Measurements from ENCODE around the gene CROT.

The CROT gene

GRCh38 chr7:87416682-87417587 lies 71.5 kb downstream of the CROT start:
- DNase-seq = peak; percentile 80

GRCh38 chr7:87420173-87420572 lies 74.7 kb downstream of the CROT start:
- no peak for DNase-seq

DNA sequence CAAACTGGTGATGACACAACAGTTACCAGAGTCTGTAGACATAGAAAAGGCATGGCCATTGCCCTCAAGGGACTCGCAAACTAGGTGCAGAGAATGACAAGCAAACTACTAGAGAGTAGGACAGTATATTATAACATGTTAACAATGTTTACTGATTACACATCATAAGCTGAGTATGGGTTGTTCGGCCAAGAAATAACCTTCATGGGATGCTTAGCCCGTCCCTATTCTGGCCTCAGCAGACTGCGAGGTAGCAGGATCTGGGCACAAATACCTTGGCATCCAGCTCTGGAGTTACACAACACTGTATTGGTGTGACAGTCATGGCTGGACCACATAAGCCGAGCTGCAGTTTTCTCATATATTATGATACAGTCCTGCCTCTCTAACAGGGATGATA lies 78.6 kb downstream of the CROT start:
- DNase-seq = no peak

- no peak for DNase-seq
Observed at GRCh38 chr7:87426160-87426559, 80.7 kb downstream of the CROT start.

DNA sequence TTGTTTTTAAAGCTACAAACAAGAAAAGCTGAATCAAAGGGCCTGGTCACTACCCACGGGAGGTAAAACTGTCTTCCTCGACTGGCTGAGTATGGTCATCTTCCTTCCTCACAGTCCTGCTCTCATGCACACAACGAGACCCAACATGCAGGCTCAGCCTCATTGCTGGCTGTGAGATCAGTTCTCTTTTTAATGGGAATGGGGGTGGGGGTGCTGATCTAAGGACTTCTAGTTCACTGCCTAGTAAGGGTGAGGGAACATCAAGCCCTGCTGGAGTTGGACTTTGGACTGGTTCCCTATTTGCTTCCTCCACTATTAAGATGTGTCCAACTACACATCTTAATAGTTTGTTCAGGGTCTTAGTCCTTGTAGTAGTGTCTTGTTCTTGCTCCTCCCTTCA lies 81.8 kb downstream of the CROT start:
- no peak for DNase-seq

- DNase-seq = no peak
Observed at GRCh38 chr7:87432536-87432935, 87.1 kb downstream of the CROT start.

GRCh38 chr7:87435546-87435945 lies 90.1 kb downstream of the CROT start:
- no peak for DNase-seq

DNA sequence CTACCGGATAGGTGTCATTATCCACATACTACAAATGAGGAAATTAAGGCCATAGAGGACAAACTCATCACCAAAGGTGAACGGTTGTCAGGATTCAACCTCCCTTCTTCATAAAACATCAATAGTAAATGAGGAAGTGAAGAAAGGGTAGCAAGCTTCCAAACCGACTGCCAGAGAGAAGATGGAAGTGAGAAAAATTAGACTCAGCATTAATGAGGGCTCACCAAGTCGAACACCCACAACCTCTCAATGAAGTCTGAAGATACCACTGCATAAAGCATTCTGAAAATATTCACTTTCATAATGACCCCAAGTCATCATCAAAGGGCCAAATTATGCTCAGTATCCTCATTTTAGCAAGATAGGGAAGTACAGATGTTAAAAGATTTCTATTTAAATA lies 100.4 kb downstream of the CROT start:
- DNase-seq = no peak

DNA sequence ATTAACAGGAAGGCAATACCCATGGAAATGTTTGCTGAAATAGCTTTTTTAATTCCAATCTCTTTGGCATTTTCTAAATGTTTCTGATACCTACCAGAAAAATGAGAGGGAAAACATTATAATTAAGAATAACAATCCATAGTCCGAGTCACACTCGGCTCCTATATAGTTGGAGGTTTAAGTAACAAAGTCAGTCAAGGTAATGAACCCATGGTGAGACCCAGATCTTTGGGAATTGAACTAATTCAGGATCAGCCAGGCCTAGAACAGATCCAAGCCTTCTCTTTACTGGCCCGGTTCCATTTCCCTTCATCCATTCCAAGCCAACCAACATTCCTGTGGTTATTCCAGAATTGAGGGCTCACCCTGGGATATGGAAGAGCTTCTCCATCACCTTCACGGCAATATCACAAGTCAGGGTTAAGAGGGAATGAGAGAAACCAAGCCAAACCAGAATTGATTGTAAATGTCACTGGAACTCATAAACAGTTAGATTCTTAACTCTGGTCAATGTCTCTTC lies 101.7 kb downstream of the CROT start:
- DNase-seq = no peak

- no peak for DNase-seq
Observed at GRCh38 chr7:87448388-87448787, 102.9 kb downstream of the CROT start.

Measured in activated effector memory CD4-positive, alpha-beta T cell treated with anti-CD3 and anti-CD28 coated beads, Interleukin-2, amount 50 U/mL, for 16 hours (primary cell).